HG02981 (cell line): Measurements from ENCODE around the gene ZNF254.
"Not testable (repeated sequence)": the region's sequence is repeated elsewhere in the genome, so short reads cannot be mapped to it uniquely, and the experiment has no call there.

Experiments
- ATAC-seq: cut with Tn5 transposase; IDR thresholded peaks from one replicate; pipeline ENCODE4 v1.9.1; 2021; ENCODE audit warnings: mild to moderate bottlenecking, moderate library complexity; ENCODE audit not compliant: unreplicated experiment

The ZNF254 gene

GRCh38 chr19:24086974-24087595, at the start of gene ZNF254:
TSS of gene ZNF254 (plus strand) at chr19:24087187. CDS start at chr19:24087308, 121 bp downstream.
- peak; percentile 99 for ATAC-seq

- no peak for ATAC-seq
Measured at GRCh38 chr19:24040621-24041020, 46.4 kb upstream of the ZNF254 start.

- ATAC-seq, result not testable (repeated sequence)
Measured at GRCh38 chr19:24041326-24041725, 45.7 kb upstream of the ZNF254 start.

GRCh38 chr19:24046550-24046949, 40.4 kb upstream of the ZNF254 start:
- no peak for ATAC-seq

GRCh38 chr19:24048261-24048660, 38.7 kb upstream of the ZNF254 start:
- no peak for ATAC-seq

- no peak for ATAC-seq
Measured at GRCh38 chr19:24049537-24049936, 37.5 kb upstream of the ZNF254 start.

GRCh38 chr19:24051516-24051915, 35.5 kb upstream of the ZNF254 start:
- no peak for ATAC-seq

- no peak for ATAC-seq
Measured at GRCh38 chr19:24052811-24053210, 34.2 kb upstream of the ZNF254 start.

- no peak for ATAC-seq
Measured at GRCh38 chr19:24053601-24054000, 33.4 kb upstream of the ZNF254 start.

- no peak for ATAC-seq
Measured at GRCh38 chr19:24054044-24054935, 32.7 kb upstream of the ZNF254 start.

- no peak for ATAC-seq
Measured at GRCh38 chr19:24055548-24055947, 31.4 kb upstream of the ZNF254 start.

- no peak for ATAC-seq
Measured at GRCh38 chr19:24057144-24057543, 29.8 kb upstream of the ZNF254 start.

- ATAC-seq, result no peak
Measured at GRCh38 chr19:24059563-24060295, 27.3 kb upstream of the ZNF254 start.

- no peak for ATAC-seq
Measured at GRCh38 chr19:24060687-24061356, 26.2 kb upstream of the ZNF254 start.

GRCh38 chr19:24062190-24062589, 24.8 kb upstream of the ZNF254 start:
- peak; percentile 54 for ATAC-seq

- no peak for ATAC-seq
Measured at GRCh38 chr19:24063295-24063694, 23.7 kb upstream of the ZNF254 start.

GRCh38 chr19:24064175-24064574, 22.8 kb upstream of the ZNF254 start:
- ATAC-seq, result no peak

- ATAC-seq, result no peak
Measured at GRCh38 chr19:24065243-24065642, 21.7 kb upstream of the ZNF254 start.

GRCh38 chr19:24065865-24066604, 21.0 kb upstream of the ZNF254 start:
- no peak for ATAC-seq

GRCh38 chr19:24069905-24070657, 16.9 kb upstream of the ZNF254 start:
- ATAC-seq, result no peak
